ENCODE measurements around the gene R3HDM2. TPM values are rescaled to one million over a fixed set of nuclear protein-coding genes. Genes with fewer than 3 reads are reported as not detected.

The R3HDM2 gene
- total and polyA plus RNA-seq, 2 experiments from 2014 or later = 13.4 to 28.7 TPM

DNA sequence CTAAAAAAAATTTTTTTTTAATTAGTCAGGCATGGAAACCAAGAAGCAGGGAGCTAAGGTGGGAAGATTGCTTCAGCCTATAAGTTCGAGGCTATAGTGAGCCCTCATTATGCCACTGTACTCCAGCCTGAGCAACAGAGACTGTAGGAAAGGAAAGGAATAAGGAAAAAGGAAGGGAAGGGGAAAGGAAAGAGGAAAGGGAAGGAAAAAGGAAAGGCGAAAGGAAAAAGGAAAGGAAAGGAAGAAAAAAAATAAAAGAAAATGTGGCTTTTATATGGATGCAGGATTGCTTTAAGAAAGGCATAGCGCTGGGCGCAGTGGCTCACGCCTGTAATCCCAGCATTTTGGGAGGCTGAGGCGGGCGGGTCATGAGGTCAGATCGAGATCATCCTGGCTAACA is 70.4 kb downstream of the R3HDM2 start:
- Histone ChIP-seq H3K79me2 (peaks cover 2% of the 10 kb centered on the region), H2AFZ (no peak overlapping the region), H3K4me3 (no peak overlapping the region), H3K4me2 (no peak overlapping the region), H3K27me3 (no peaks in the 10 kb centered on the region), H3K4me1 (ENCODE audit: insufficient read depth) (no peaks in the 10 kb centered on the region), H3K36me3 (replicated peaks; ENCODE audit: insufficient read depth, low read depth) (no peaks in the 10 kb centered on the region), H3K9me2 (replicated peaks; ENCODE audit: insufficient read depth) (no peaks in the 10 kb centered on the region), H3K27ac (no peak overlapping the region), H3K9me3 (ENCODE audit: low read depth) (no peaks in the 10 kb centered on the region), H4K20me1 (ENCODE audit: insufficient read depth, poor library complexity, severe bottlenecking) (no peaks in the 10 kb centered on the region)
- 98% methylated on average over 8 of the region's 8 CpGs for WGBS (ENCODE audit: low lambda C conversion rate, missing lambda C conversion rate)
- no peak for DNase-seq (ENCODE audit: low spot score)
- TF ChIP-seq, protein P1, sequence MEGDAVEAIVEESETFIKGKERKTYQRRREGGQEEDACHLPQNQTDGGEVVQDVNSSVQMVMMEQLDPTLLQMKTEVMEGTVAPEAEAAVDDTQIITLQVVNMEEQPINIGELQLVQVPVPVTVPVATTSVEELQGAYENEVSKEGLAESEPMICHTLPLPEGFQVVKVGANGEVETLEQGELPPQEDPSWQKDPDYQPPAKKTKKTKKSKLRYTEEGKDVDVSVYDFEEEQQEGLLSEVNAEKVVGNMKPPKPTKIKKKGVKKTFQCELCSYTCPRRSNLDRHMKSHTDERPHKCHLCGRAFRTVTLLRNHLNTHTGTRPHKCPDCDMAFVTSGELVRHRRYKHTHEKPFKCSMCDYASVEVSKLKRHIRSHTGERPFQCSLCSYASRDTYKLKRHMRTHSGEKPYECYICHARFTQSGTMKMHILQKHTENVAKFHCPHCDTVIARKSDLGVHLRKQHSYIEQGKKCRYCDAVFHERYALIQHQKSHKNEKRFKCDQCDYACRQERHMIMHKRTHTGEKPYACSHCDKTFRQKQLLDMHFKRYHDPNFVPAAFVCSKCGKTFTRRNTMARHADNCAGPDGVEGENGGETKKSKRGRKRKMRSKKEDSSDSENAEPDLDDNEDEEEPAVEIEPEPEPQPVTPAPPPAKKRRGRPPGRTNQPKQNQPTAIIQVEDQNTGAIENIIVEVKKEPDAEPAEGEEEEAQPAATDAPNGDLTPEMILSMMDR (IDR thresholded peaks at IDR 0.05; ENCODE audit: poor library complexity) = no peak
- no peak for TF ChIP-seq EZH2 (IDR thresholded peaks at IDR 0.05; ENCODE audit: borderline replicate concordance)
- TF ChIP-seq EZH2phosphoT487 (IDR thresholded peaks at IDR 0.05; ENCODE audit: low read depth, severe bottlenecking, unreplicated experiment) = no peak

DNA sequence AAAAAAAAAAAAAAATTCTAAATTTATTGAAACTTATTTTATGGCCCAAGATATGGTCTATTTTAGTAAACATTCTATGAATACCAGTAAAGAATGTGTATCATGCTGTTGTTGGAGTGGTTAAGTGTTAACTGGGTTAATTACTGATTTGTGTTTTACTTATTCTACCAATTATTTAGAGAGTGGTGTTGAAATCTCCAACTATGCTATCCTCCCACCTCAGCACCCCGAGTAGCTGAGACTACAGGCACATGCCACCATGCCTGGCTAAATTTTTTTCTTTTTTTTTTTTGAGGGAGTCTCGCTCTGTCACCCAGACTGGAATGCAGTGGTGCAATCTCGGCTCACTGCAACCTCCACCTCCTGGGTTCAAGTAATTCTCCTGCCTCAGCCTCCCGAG is 72.2 kb downstream of the R3HDM2 start:
- H3K4me3 ChIP-seq = no peak overlapping the region
- TF ChIP-seq EZH2 (IDR thresholded peaks at IDR 0.05; ENCODE audit: borderline replicate concordance) = no peak
- no peak for TF ChIP-seq EZH2phosphoT487 (IDR thresholded peaks at IDR 0.05; ENCODE audit: low read depth, severe bottlenecking, unreplicated experiment)
- TF ChIP-seq, protein P1 (IDR thresholded peaks at IDR 0.05; ENCODE audit: poor library complexity) = no peak

DNA sequence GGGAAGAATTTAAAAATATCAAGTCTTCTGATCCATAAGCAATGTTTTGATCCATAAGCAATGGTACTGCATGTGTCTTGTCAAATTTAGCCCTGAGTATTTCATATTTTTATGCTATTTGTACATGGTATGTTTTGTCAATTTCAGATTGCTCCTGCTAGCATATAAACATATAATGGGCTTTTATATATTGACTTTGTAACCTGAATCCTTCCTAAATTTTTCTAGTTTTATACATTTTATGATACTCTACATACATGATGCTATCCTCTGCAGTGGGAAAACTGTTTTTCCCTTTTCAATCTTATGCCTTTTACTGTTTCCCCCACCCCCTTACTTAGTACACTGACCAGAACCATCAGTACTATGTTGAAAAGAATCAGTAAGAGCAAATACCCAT is 75.1 kb downstream of the R3HDM2 start:
- H2AFZ ChIP-seq = no peak overlapping the region
- no peaks in the 10 kb centered on the region for H3K27me3 ChIP-seq
- H3K4me1 ChIP-seq (ENCODE audit: insufficient read depth) = no peaks in the 10 kb centered on the region
- no peaks in the 10 kb centered on the region for H3K36me3 ChIP-seq (replicated peaks; ENCODE audit: insufficient read depth, low read depth)
- H3K79me2 ChIP-seq = peaks cover 2% of the 10 kb centered on the region
- no peak overlapping the region for H3K4me3 ChIP-seq
- no peak for TF ChIP-seq EZH2phosphoT487 (IDR thresholded peaks at IDR 0.05; ENCODE audit: low read depth, severe bottlenecking, unreplicated experiment)
- no peak for TF ChIP-seq EZH2 (IDR thresholded peaks at IDR 0.05; ENCODE audit: borderline replicate concordance)
- TF ChIP-seq, protein P1 (IDR thresholded peaks at IDR 0.05; ENCODE audit: poor library complexity) = no peak
- no peaks in the 10 kb centered on the region for H3K9me3 ChIP-seq (ENCODE audit: low read depth)
- no peaks in the 10 kb centered on the region for H4K20me1 ChIP-seq (ENCODE audit: insufficient read depth, poor library complexity, severe bottlenecking)
- DNase-seq (ENCODE audit: low spot score) = no peak
- no peak overlapping the region for H3K4me2 ChIP-seq
- H3K27ac ChIP-seq = no peak overlapping the region
- no peaks in the 10 kb centered on the region for H3K9me2 ChIP-seq (replicated peaks; ENCODE audit: insufficient read depth)

More for the DNA sequence above, 72.2 kb downstream of the R3HDM2 start:
- Histone ChIP-seq H3K9me2 (replicated peaks; ENCODE audit: insufficient read depth) (no peaks in the 10 kb centered on the region), H2AFZ (no peak overlapping the region), H3K36me3 (replicated peaks; ENCODE audit: insufficient read depth, low read depth) (no peaks in the 10 kb centered on the region), H3K27ac (no peak overlapping the region), H4K20me1 (ENCODE audit: insufficient read depth, poor library complexity, severe bottlenecking) (no peaks in the 10 kb centered on the region), H3K79me2 (peaks cover 2% of the 10 kb centered on the region), H3K9me3 (ENCODE audit: low read depth) (no peaks in the 10 kb centered on the region), H3K4me2 (no peak overlapping the region), H3K27me3 (no peaks in the 10 kb centered on the region), H3K4me1 (ENCODE audit: insufficient read depth) (no peaks in the 10 kb centered on the region)
- 97% methylated on average over 4 of the region's 4 CpGs for WGBS (ENCODE audit: low lambda C conversion rate, missing lambda C conversion rate)
- no peak for DNase-seq (ENCODE audit: low spot score)

DNA sequence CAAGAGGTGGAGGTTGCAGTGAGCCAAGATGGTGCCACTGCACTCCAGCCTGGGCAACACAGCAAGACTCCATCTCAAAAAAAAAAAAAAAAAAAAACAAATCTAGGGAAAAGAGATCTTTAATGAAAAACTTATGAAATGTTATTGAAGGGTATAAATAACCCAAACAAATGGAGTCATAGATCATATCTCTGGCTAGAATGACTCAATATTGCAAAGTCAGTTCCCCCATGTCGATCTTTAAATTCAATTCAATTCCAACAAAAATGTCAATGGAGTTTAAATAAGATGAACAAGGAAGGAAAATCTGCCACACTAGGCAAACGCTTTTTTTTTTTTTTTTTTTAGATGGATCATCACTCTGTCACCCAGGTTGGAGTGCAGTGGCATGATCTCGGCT is 78.7 kb downstream of the R3HDM2 start:
- Histone ChIP-seq H3K27ac (no peak overlapping the region), H3K79me2 (peaks cover 2% of the 10 kb centered on the region), H3K27me3 (no peaks in the 10 kb centered on the region), H3K4me1 (ENCODE audit: insufficient read depth) (no peaks in the 10 kb centered on the region), H4K20me1 (ENCODE audit: insufficient read depth, poor library complexity, severe bottlenecking) (no peaks in the 10 kb centered on the region), H2AFZ (no peak overlapping the region), H3K4me2 (no peak overlapping the region), H3K4me3 (no peak overlapping the region), H3K9me2 (replicated peaks; ENCODE audit: insufficient read depth) (no peaks in the 10 kb centered on the region), H3K36me3 (replicated peaks; ENCODE audit: insufficient read depth, low read depth) (no peaks in the 10 kb centered on the region), H3K9me3 (ENCODE audit: low read depth) (no peaks in the 10 kb centered on the region)
- TF ChIP-seq, protein P1 (IDR thresholded peaks at IDR 0.05; ENCODE audit: poor library complexity) = no peak
- TF ChIP-seq EZH2phosphoT487 (IDR thresholded peaks at IDR 0.05; ENCODE audit: low read depth, severe bottlenecking, unreplicated experiment) (no peak), EZH2 (IDR thresholded peaks at IDR 0.05; ENCODE audit: borderline replicate concordance) (no peak)
- 94% methylated on average over 3 of the region's 3 CpGs for WGBS (ENCODE audit: low lambda C conversion rate, missing lambda C conversion rate)
- DNase-seq (ENCODE audit: low spot score) = no peak
